Tibial artery (tissue), 4 donors: ENCODE measurements around the gene MTARC2.

Source experiments
- DNase-seq, 2 donors: peaks; one replicate each; pipeline ENCODE4 v3.0.0-alpha.2; 2019
- H3K27ac ChIP-seq, 2 donors: fragments of 200-600 bp; sonication (generic) in 1 of 2; 1 replicate in 1 of 2; 2 replicates in 1 of 2; pipeline ENCODE4 v1.5.1; 2018 to 2019; ENCODE audit warnings: mild to moderate bottlenecking in 1 of 2
- H3K27me3 ChIP-seq, 2 donors: fragments of 200-600 bp; sonication (generic) in 1 of 2; one replicate each; pipeline versions ENCODE4 v1.5.1 to v1.6.0; 2016 to 2019
- H3K36me3 ChIP-seq, 3 donors: fragments of 200-600 bp; sonication (generic) in 2 of 3; one replicate each; pipeline ENCODE4 v1.5.1; 2016 to 2019; ENCODE audit warnings: mild to moderate bottlenecking in 2 of 3
- H3K4me1 ChIP-seq, 4 donors: fragments of 200-600 bp; sonication (generic) in 2 of 4; 1 replicate in 3 of 4; 2 replicates in 1 of 4; pipeline ENCODE4 v1.5.1; 2016 to 2019
- H3K4me3 ChIP-seq, 2 donors: fragments of 200-600 bp; sonication (generic) in 1 of 2; 1 replicate in 1 of 2; 2 replicates in 1 of 2; pipeline ENCODE4 v1.5.1; 2018 to 2019; ENCODE audit warnings: mild to moderate bottlenecking in 2 of 2
- H3K9me3 ChIP-seq, 3 donors: fragments of 200-600 bp; sonication (generic) in 1 of 3; one replicate each; pipeline ENCODE4 v1.5.1; 2016 to 2019
- intact Hi-C: fragments of 100-400 bp; cut with DNase I; formaldehyde crosslinking; loops from one replicate; pipeline ENCODE4 v1.15.0; 2023; ENCODE audit warnings: low total_unique reads
- TF ChIP-seq, protein P1 (sequence below), 2 experiments: fragments of 200-600 bp in 1 of 2; fragments of 450-650 bp in 1 of 2; IDR thresholded peaks; one replicate each; pipeline ENCODE4 v1.5.1; 2017 to 2019; ENCODE audit warnings: antibody characterized with exemption in 2 of 2, mild to moderate bottlenecking in 1 of 2, moderate library complexity in 1 of 2

Gene MTARC2

DNA sequence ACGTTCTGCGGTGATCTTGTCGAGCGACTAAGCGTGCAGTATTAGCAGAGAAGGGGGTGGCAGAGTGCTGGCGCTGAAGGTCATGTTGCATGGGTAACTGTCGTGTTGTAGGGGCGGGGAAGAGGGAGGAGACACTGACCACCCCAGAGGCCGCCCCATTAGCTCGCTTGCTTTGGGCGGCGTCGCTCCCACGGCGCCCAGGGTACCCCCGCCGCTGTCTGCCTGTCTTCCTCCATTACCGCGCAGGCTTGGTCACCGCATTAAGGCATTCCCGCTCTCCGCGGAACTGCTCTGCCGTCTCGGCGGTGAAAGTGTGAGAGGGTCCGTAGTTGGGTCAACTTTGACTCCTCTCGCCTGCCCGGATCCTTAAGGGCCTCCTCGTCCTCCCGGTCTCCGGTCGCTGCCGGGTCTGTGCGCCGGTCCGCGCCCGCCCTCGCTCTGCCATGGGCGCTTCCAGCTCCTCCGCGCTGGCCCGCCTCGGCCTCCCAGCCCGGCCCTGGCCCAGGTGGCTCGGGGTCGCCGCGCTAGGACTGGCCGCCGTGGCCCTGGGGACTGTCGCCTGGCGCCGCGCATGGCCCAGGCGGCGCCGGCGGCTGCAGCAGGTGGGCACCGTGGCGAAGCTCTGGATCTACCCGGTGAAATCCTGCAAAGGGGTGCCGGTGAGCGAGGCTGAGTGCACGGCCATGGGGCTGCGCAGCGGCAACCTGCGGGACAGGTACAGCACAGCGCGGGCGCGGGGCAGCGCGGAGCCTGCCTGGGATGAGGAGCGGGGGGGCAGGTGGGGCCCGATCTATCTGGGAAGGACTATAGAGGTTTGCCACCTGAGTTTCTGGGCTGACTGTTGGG, at the start of gene MTARC2:
Gene MTARC2, plus strand, starts transcription at position 234 of the 846 bp plus-strand sequence. Its CDS starts 210 bp downstream, at position 444.
- Histone ChIP-seq H3K9me3 (no peaks in the 10 kb centered on the region), H3K27ac (peak within 1 kb of the TSS; percentile 91 to 95), H3K4me1 (peaks cover 0 to 45% (median 30%) of the 10 kb centered on the region in 4 donors), H3K36me3 (no peaks in the 10 kb centered on the region), H3K27me3 (no peaks in the 10 kb centered on the region), H3K4me3 (peak within 1 kb of the TSS; percentile 94 to 95)
- TF ChIP-seq, protein P1, sequence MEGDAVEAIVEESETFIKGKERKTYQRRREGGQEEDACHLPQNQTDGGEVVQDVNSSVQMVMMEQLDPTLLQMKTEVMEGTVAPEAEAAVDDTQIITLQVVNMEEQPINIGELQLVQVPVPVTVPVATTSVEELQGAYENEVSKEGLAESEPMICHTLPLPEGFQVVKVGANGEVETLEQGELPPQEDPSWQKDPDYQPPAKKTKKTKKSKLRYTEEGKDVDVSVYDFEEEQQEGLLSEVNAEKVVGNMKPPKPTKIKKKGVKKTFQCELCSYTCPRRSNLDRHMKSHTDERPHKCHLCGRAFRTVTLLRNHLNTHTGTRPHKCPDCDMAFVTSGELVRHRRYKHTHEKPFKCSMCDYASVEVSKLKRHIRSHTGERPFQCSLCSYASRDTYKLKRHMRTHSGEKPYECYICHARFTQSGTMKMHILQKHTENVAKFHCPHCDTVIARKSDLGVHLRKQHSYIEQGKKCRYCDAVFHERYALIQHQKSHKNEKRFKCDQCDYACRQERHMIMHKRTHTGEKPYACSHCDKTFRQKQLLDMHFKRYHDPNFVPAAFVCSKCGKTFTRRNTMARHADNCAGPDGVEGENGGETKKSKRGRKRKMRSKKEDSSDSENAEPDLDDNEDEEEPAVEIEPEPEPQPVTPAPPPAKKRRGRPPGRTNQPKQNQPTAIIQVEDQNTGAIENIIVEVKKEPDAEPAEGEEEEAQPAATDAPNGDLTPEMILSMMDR (IDR thresholded peaks at IDR 0.05) = peak in 1 of 2 experiments; percentile 1
- intact Hi-C loops = no loop called here
- DNase-seq = peak; percentile 90 to 92

DNA sequence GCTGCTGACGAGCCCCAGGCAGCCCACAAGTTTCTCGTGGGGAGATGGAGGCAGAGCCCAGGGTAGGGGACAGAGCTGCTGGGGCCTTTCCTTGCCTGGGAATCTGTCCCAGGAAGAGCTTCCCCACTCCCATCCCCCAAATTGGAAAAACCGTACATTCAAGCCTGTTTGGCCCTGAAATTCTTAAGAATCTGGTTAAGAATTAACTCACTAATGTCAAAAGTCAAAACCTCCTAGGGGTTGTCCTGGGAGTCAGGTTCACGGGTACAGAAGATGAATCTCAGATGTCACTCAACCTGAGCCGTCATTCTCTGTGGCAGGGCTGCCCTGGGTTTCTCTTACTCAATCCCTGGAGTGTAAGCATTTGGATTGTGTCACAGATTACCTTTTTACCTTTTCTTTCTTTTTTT, 49.5 kb upstream of the MTARC2 start:
- H3K27me3 ChIP-seq = no peaks in the 10 kb centered on the region
- no peak overlapping the region for H3K27ac ChIP-seq
- no peaks in the 10 kb centered on the region for H3K9me3 ChIP-seq
- H3K36me3 ChIP-seq = peaks cover 0 to 18% (median 5%) of the 10 kb centered on the region in 3 donors
- DNase-seq = no peak
- intact Hi-C loops = no loop called here
- no peaks in the 10 kb centered on the region for H3K4me1 ChIP-seq
- TF ChIP-seq, protein P1 (IDR thresholded peaks at IDR 0.05) = no peak
- no peak overlapping the region for H3K4me3 ChIP-seq

DNA sequence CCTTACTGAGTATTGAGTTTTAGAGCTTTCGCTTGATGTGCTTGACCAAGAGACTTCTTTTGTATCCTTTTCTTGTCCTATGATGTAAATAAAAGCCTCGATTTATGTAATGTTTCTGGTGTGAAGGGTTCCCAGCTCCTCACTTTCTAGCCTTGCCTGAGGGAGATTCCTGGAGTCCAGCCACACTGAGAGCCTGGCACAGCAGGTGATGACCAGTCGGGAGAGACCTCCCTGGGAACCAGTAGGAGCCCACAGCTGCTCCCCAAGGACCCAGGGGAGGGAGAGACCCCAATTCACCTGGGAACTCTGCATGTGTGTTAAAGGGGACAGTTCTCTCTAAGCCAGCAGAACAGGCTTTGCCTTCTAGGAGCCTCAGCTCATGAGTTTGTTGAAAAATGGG, 49.1 kb upstream of the MTARC2 start:
- Histone ChIP-seq H3K4me1 (no peaks in the 10 kb centered on the region), H3K4me3 (no peak overlapping the region), H3K27ac (no peak overlapping the region), H3K27me3 (no peaks in the 10 kb centered on the region), H3K9me3 (no peaks in the 10 kb centered on the region), H3K36me3 (peaks cover 0 to 18% (median 5%) of the 10 kb centered on the region in 3 donors)
- no peak for DNase-seq
- TF ChIP-seq, protein P1 (IDR thresholded peaks at IDR 0.05) = no peak
- intact Hi-C loops = no loop called here

DNA sequence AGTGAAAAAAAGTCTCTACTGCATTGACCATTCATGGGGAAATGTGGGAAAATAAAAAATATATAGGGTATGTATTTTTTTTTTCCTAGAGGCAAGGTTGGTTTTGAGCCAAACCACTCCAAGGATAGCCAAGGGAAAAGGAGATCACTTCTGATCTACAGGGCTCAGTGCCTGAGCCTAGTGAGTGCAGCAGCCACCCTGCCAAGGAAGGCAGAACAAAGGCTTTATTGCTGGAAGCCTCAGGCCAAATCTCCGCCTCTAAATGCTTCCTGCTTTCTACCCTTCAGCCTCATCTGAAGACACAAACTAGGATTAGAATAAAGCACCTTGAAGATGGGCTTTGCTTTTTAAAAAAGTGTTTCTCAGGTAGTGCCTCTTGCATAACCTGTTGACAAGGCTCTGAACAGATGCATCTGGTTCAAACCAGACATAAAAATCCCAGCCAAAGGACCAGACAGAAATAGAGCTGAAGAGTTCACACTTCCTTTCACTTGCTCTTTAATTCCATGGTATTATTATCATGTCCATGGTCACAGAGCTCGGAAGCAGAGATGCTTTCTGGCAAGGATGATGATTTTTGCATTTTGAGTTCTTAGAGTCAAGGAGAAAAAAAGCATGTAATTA, 47.5 kb upstream of the MTARC2 start:
- Histone ChIP-seq H3K36me3 (peaks cover 0 to 18% (median 5%) of the 10 kb centered on the region in 3 donors), H3K27me3 (no peaks in the 10 kb centered on the region), H3K27ac (no peak overlapping the region), H3K4me1 (no peaks in the 10 kb centered on the region), H3K4me3 (no peak overlapping the region), H3K9me3 (no peaks in the 10 kb centered on the region)
- TF ChIP-seq, protein P1 (IDR thresholded peaks at IDR 0.05) = no peak
- DNase-seq = no peak
- intact Hi-C loops = no loop called here

DNA sequence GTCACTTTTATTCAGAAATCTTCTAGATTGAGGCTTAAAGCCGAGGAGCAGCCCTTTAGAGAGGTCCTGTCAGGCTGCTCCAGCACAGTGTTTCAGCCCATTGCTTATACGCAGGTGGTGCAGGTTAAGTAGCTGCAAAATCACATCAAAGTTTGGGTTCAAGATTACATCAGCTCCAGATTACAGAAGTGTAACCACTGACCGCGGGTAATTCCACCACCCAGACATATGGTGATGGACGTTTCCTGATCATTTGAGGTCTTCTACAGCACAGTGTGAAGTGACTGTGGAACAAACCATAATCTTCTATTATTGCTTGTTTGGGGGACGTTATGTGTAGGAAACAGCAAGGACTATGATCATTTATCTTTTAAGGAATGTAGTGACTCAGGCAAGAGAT, 46.1 kb upstream of the MTARC2 start:
- no peaks in the 10 kb centered on the region for H3K9me3 ChIP-seq
- peaks cover 0 to 12% (median under 1%) of the 10 kb centered on the region in 3 donors for H3K36me3 ChIP-seq
- no peaks in the 10 kb centered on the region for H3K27me3 ChIP-seq
- intact Hi-C loops = no loop called here
- TF ChIP-seq, protein P1 (IDR thresholded peaks at IDR 0.05) = no peak
- DNase-seq = no peak
- no peaks in the 10 kb centered on the region for H3K4me1 ChIP-seq
- H3K4me3 ChIP-seq = no peak overlapping the region
- no peak overlapping the region for H3K27ac ChIP-seq
